Psoas muscle (tissue), 8 donors: ENCODE data around the gene AIG1. TPM values are rescaled to one million over a fixed set of nuclear protein-coding genes. Genes with fewer than 3 reads are reported as not detected.

ENCODE experiments used
- ATAC-seq, 4 donors: fragments of 200-7000 bp; cut with Tn5 transposase; one replicate each; pipeline ENCODE4 v1.9.1; 2020; ENCODE audit warnings: moderate library complexity in 3 of 4, mild to moderate bottlenecking in 2 of 4
- DNase-seq, 2 donors: peaks; one replicate each; pipeline ENCODE4 v3.0.0-alpha.2; 2020
- H3K27ac ChIP-seq: fragments of 200-600 bp; one replicate; pipeline ENCODE4 v1.8.0; 2022
- H3K27me3 ChIP-seq, 3 donors: fragments of 200-600 bp in 1 of 3; one replicate each; pipeline versions ENCODE4 v1.6.1 to v1.8.0; 2013 to 2022; ENCODE audit warnings: low read length in 2 of 3, mild to moderate bottlenecking in 2 of 3, moderate library complexity in 1 of 3; ENCODE audit not compliant: insufficient read depth in 3 of 3
- H3K36me3 ChIP-seq, 2 donors: fragments of 200-600 bp in 1 of 2; one replicate each; pipeline versions ENCODE4 v1.6.1 to v1.8.0; 2013 to 2022; ENCODE audit warnings: low read depth in 1 of 2, mild to moderate bottlenecking in 1 of 2, moderate library complexity in 1 of 2; ENCODE audit not compliant: insufficient read depth in 1 of 2
- H3K4me1 ChIP-seq: fragments of 200-600 bp; one replicate; pipeline ENCODE4 v1.8.0; 2022
- H3K4me3 ChIP-seq: fragments of 200-600 bp; one replicate; pipeline ENCODE4 v1.8.0; 2022; ENCODE audit warnings: mild to moderate bottlenecking
- H3K9me3 ChIP-seq: fragments of 200-600 bp; one replicate; pipeline ENCODE4 v1.8.0; 2022
- CTCF ChIP-seq: fragments of 200-600 bp; IDR thresholded peaks from one replicate; pipeline ENCODE4 v1.8.0; 2022; ENCODE audit warnings: antibody characterized with exemption
- WGBS, 3 donors: extraction: QIAGEN DNeasy Blood & Tissue Kit; methylation state at CpG; one replicate each; pipeline versions ENCODE4 v1.1.6 to v1.1.7; 2013; 5-methylcytosine and 5-hydroxymethylcytosine counted together
- intact Hi-C, 2 donors: fragments of 100-400 bp; cut with DNase I; formaldehyde crosslinking; loops; one replicate each; pipeline versions ENCODE4 v1.11.0 to v1.14.2; 2022
- polyA plus RNA-seq, 3 donors: library from polyadenylated mRNA; stranded (reverse); fragments of 200-250 nt; gene quantifications; one replicate each; pipeline ENCODE4 v1.2.3, GENCODE V29; 2013
- total RNA-seq, 4 donors: library from RNA; stranded (reverse); fragmentation: NEBNext Ultra II Directional in 2 of 4; extraction: Animal tissue kit (Norgen Biotek cat#: 25700) in 2 of 4; gene quantifications; one replicate each; pipeline versions ENCODE4 v1.2.1 to v1.2.4, GENCODE V29; 2021 to 2023
- donor health status: healthy with polysubstance abuse.
- donor health status: DM: no; HTN: no; CAD: no; lungs with moderate emphysema.
- donor health status: Bipolar disorder and iron deficiency.
- donor health status: healthy.
- donor health status: DM: yes; HTN: yes; CAD: no.
- donor health status: DM: no; HTN: no; CAD: no.
- donor health status: DM: no; HTN: no; CAD: no.
- donor health status: DM: yes; HTN: yes; CAD: no.

AIG1 gene
- total and polyA plus RNA-seq, 7 donors, result 4.0 to 24.6 (median 5.8) TPM

GRCh38 chr6:143111443-143111842, 50.8 kb downstream of the AIG1 start:
- WGBS, 3 donors, result 85 to 89% (median 87%) methylated on average over 4 of the region's 4 CpGs

GRCh38 chr6:143112084-143112768, 51.5 kb downstream of the AIG1 start:
- TF ChIP-seq CTCF, result no peak
- H3K4me1 ChIP-seq, result peaks cover 14% of the 10 kb centered on the region
- no peak overlapping the region for H3K27ac ChIP-seq
- DNase-seq (no peak), ATAC-seq (no peak)
- H3K36me3 ChIP-seq, result no peaks in the 10 kb centered on the region
- WGBS, 3 donors, result 90 to 95% (median 91%) methylated on average over 4 of the region's 4 CpGs
- H3K9me3 ChIP-seq, result no peaks in the 10 kb centered on the region
- no peak overlapping the region for H3K4me3 ChIP-seq
- intact Hi-C loops, result no loop called here
- H3K27me3 ChIP-seq, result no peaks in the 10 kb centered on the region

More at GRCh38 chr6:143111443-143111842, 50.8 kb downstream of the AIG1 start:
- Histone ChIP-seq H3K27ac (no peak overlapping the region), H3K9me3 (no peaks in the 10 kb centered on the region), H3K36me3 (no peaks in the 10 kb centered on the region), H3K27me3 (no peaks in the 10 kb centered on the region), H3K4me3 (no peak overlapping the region), H3K4me1 (peaks cover 18% of the 10 kb centered on the region)
- ATAC-seq, result no peak
- no peak for DNase-seq
- TF ChIP-seq CTCF, result no peak
- intact Hi-C loops, result no loop called here

GRCh38 chr6:143112837-143113236, 52.1 kb downstream of the AIG1 start:
- intact Hi-C loops, result no loop called here
- WGBS, 3 donors, result 95 to 98% (median 95%) methylated on average over 5 of the region's 5 CpGs

GRCh38 chr6:143115728-143116127, 55.0 kb downstream of the AIG1 start:
- Histone ChIP-seq H3K36me3 (no peaks in the 10 kb centered on the region), H3K27ac (no peak overlapping the region), H3K4me1 (no peaks in the 10 kb centered on the region), H3K4me3 (no peak overlapping the region), H3K9me3 (no peaks in the 10 kb centered on the region), H3K27me3 (no peaks in the 10 kb centered on the region)
- intact Hi-C loops, result no loop called here
- DNase-seq (no peak), ATAC-seq (no peak)
- no peak for TF ChIP-seq CTCF
- 92 to 94% (median 93%) methylated on average over 3 of the region's 3 CpGs for WGBS, 3 donors

More at GRCh38 chr6:143112837-143113236, 52.1 kb downstream of the AIG1 start:
- Histone ChIP-seq H3K27me3 (no peaks in the 10 kb centered on the region), H3K27ac (no peak overlapping the region), H3K9me3 (no peaks in the 10 kb centered on the region), H3K4me3 (no peak overlapping the region), H3K36me3 (no peaks in the 10 kb centered on the region), H3K4me1 (peaks cover 8% of the 10 kb centered on the region)
- no peak for TF ChIP-seq CTCF
- ATAC-seq (no peak), DNase-seq (no peak)

- Histone ChIP-seq H3K4me3 (no peak overlapping the region), H3K36me3 (no peaks in the 10 kb centered on the region), H3K9me3 (no peaks in the 10 kb centered on the region), H3K27me3 (no peaks in the 10 kb centered on the region), H3K27ac (no peak overlapping the region), H3K4me1 (no peaks in the 10 kb centered on the region)
- TF ChIP-seq CTCF, result no peak
- ATAC-seq (no peak), DNase-seq (no peak)
- WGBS, 3 donors, result 91 to 96% (median 93%) methylated on average over 1 of the region's 1 CpG
- intact Hi-C loops, result no loop called here
Observed at GRCh38 chr6:143117108-143117507, 56.4 kb downstream of the AIG1 start.
